NCI-H1105 (cell line): ENCODE measurements around the gene HIVEP3.

Source experiments
- DNase-seq: peaks from one replicate; lab custom pipeline; 2025; lab: John Stamatoyannopoulos, UW

HIVEP3 gene

GRCh38 chr1:41515778-41516167, 402.9 kb downstream of the HIVEP3 start:
- no peak for DNase-seq

GRCh38 chr1:41515131-41515678, 403.5 kb downstream of the HIVEP3 start:
- DNase-seq = no peak

GRCh38 chr1:41514381-41514780, 404.3 kb downstream of the HIVEP3 start:
- no peak for DNase-seq

GRCh38 chr1:41513383-41513735, 405.4 kb downstream of the HIVEP3 start:
- DNase-seq = no peak

GRCh38 chr1:41512701-41513382, 405.9 kb downstream of the HIVEP3 start:
- DNase-seq = no peak

- no peak for DNase-seq
Observed at GRCh38 chr1:41511239-41511540, 407.5 kb downstream of the HIVEP3 start.

- DNase-seq = no peak
Observed at GRCh38 chr1:41510531-41511238, 408.0 kb downstream of the HIVEP3 start.

- DNase-seq = no peak
Observed at GRCh38 chr1:41509270-41509671, 409.5 kb downstream of the HIVEP3 start.

GRCh38 chr1:41508290-41508689, 410.4 kb downstream of the HIVEP3 start:
- DNase-seq = no peak

- no peak for DNase-seq
Observed at GRCh38 chr1:41507836-41508235, 410.9 kb downstream of the HIVEP3 start.

- DNase-seq = no peak
Observed at GRCh38 chr1:41507110-41507720, 411.5 kb downstream of the HIVEP3 start.

- peak; percentile 61 for DNase-seq
Observed at GRCh38 chr1:41504114-41505035, 414.3 kb downstream of the HIVEP3 start.

- DNase-seq = no peak
Observed at GRCh38 chr1:41503538-41504113, 415.1 kb downstream of the HIVEP3 start.

GRCh38 chr1:41502912-41503311, 415.8 kb downstream of the HIVEP3 start:
- no peak for DNase-seq

- no peak for DNase-seq
Observed at GRCh38 chr1:41501581-41501980, 417.1 kb downstream of the HIVEP3 start.

- no peak for DNase-seq
Observed at GRCh38 chr1:41500781-41501518, 417.8 kb downstream of the HIVEP3 start.

- DNase-seq = no peak
Observed at GRCh38 chr1:41500378-41500777, 418.3 kb downstream of the HIVEP3 start.

- DNase-seq = no peak
Observed at GRCh38 chr1:41499591-41499990, 419.1 kb downstream of the HIVEP3 start.

GRCh38 chr1:41498804-41499203, 419.9 kb downstream of the HIVEP3 start:
- no peak for DNase-seq

- DNase-seq = no peak
Observed at GRCh38 chr1:41498391-41498790, 420.3 kb downstream of the HIVEP3 start.

- no peak for DNase-seq
Observed at GRCh38 chr1:41497461-41498030, 421.2 kb downstream of the HIVEP3 start.
